HEK293T (cell line): ENCODE results near the gene SRRM3.

Experiments
- BHLHE40 ChIP-seq: fragments of 450-650 bp; IDR thresholded peaks from 2 replicates; pipeline ENCODE4 v1.6.1; 2016; ENCODE audit warnings: mild to moderate bottlenecking, moderate library complexity, borderline replicate concordance
- FOXA1 ChIP-seq: fragments of 450-650 bp; IDR thresholded peaks from 2 replicates; pipeline ENCODE4 v1.6.1; 2016; ENCODE audit warnings: mild to moderate bottlenecking
- FOXK2 ChIP-seq: fragments of 450-650 bp; IDR thresholded peaks from 2 replicates; pipeline ENCODE4 v1.6.1; 2016; ENCODE audit warnings: mild to moderate bottlenecking
- L3MBTL2 ChIP-seq: fragments of 450-650 bp; conservative IDR thresholded peaks from 2 replicates; pipeline ENCODE4 v1.6.1; 2016; ENCODE audit warnings: mild to moderate bottlenecking
- TARDBP ChIP-seq: fragments of 450-650 bp; IDR thresholded peaks from 2 replicates; pipeline ENCODE4 v1.6.1; 2016
- ZNF384 ChIP-seq: fragments of 450-650 bp; IDR thresholded peaks from 2 replicates; pipeline ENCODE4 v1.6.1; 2016

GRCh38 chr7:76198202-76198601, 3.5 kb upstream of the SRRM3 start:
- no peak for TF ChIP-seq L3MBTL2
- TF ChIP-seq ZNF384, result no peak
- no peak for TF ChIP-seq FOXK2
- TF ChIP-seq TARDBP, result no peak
- TF ChIP-seq FOXA1, result no peak
- TF ChIP-seq BHLHE40, result no peak
